Bronchial epithelial cell (primary cell): ENCODE data around the gene ZC3H12C. TPM values are rescaled to one million over a fixed set of nuclear protein-coding genes. Genes with fewer than 3 reads are reported as not detected.
A peak's percentile ranks its signal among the peaks of the same experiment; 100 is the strongest.

Experiments
- DNase-seq: peaks from one replicate; pipeline ENCODE4 v3.0.0-alpha.2; 2010; ENCODE audit warnings: low read depth
- FAIRE-seq: peaks from 2 replicates; lab custom pipeline; 2011; peaks lifted over from hg19 to GRCh38; lab: Jason Lieb, UNC
- H3K27me3 ChIP-seq: 2 replicates; pipeline ENCODE4 v1.5.1; 2011; ENCODE audit warnings: low read length; ENCODE audit not compliant: control insufficient read depth, insufficient read depth
- H3K36me3 ChIP-seq: 2 replicates; pipeline ENCODE4 v1.5.1; 2011; ENCODE audit warnings: low read length; ENCODE audit not compliant: control insufficient read depth, insufficient read depth
- H3K4me3 ChIP-seq: 2 replicates; pipeline ENCODE4 v1.5.1; 2011; ENCODE audit warnings: mild to moderate bottlenecking, low read depth, low read length, control low read depth
- CTCF ChIP-seq: IDR thresholded peaks from 2 replicates; pipeline ENCODE4 v1.5.1; 2011; ENCODE audit warnings: mild to moderate bottlenecking, moderate library complexity, low read length, control low read depth, inconsistent platforms; ENCODE audit not compliant: insufficient read depth, severe bottlenecking
- total RNA-seq: library from RNA; depleted of rRNA; stranded (reverse); fragments of >200 nt; gene quantifications from 2 replicates; pipeline ENCODE4 v1.2.1, GENCODE V29; 2014

ZC3H12C gene
- total RNA-seq, 1 donor from 2014 or later, result 5.3 TPM

DNA sequence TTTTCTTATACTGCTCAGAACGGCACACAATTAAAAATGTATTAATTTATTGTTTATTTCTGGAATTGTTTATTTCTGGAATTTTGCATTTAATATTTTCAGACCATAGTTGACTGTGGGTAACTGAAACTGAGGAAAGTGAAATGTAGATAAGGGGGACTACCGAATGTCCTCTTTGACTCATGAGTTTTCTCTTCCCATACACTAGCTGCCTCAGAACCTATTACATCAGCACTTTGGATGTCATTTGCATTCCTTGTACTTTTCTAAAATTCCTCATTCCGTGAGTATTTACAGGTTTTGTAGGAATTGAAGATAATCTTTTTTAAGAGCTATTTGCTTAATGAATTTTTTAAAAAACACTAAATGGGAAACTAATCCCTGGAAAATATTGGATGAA lies 29.8 kb downstream of the ZC3H12C start:
- H3K4me3 ChIP-seq, result no peak overlapping the region
- no peaks in the 10 kb centered on the region for H3K27me3 ChIP-seq
- TF ChIP-seq CTCF, result no peak
- DNase-seq (no peak), FAIRE-seq (no peak)
- H3K36me3 ChIP-seq, result no peaks in the 10 kb centered on the region

DNA sequence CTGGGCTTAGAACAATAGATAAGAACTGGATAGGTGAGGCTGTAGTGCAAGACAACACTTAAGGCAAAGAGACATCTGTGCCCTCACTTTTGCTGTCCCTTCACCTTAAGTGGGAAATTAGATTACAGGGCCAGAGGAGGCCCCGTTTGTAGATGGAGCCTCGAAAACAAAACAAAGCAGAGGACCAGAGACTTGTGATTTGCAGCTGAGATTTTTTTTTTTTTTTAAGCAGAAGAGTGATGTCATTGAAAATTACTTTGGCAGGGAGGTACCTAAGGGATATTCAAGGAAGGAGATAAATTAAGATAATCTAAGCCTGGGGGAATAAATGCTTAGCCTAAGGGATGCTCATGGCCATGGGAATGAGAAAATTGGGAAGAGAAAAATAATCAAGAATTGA lies 31.4 kb downstream of the ZC3H12C start:
- TF ChIP-seq CTCF, result no peak

DNA sequence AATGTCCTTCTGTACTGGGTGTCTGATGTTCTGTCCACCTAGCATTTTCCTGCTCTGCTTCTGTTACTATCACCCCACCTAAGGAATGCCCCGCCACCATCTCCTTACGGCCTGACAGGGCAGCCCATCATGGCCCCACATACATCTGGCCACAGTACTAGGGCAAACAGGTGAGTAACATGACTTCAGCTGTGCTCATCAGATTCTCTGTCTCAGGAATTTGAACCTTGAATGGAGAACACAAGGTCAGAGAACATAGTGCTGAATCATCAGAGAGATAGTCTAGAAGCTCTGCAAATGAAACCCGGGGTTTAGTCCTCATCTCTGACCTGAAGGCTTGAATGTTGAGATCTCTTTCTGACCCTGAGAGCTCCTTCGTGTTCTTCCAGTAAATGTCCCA lies 32.4 kb downstream of the ZC3H12C start:
- Histone ChIP-seq H3K36me3 (no peaks in the 10 kb centered on the region), H3K4me3 (no peak overlapping the region), H3K27me3 (no peaks in the 10 kb centered on the region)
- peak; percentile 32 for FAIRE-seq
- TF ChIP-seq CTCF, result no peak
- peak; percentile 33 for DNase-seq

More for the DNA sequence above, 31.4 kb downstream of the ZC3H12C start:
- H3K27me3 ChIP-seq, result no peaks in the 10 kb centered on the region
- DNase-seq (no peak), FAIRE-seq (no peak)
- H3K4me3 ChIP-seq, result no peak overlapping the region
- no peaks in the 10 kb centered on the region for H3K36me3 ChIP-seq

DNA sequence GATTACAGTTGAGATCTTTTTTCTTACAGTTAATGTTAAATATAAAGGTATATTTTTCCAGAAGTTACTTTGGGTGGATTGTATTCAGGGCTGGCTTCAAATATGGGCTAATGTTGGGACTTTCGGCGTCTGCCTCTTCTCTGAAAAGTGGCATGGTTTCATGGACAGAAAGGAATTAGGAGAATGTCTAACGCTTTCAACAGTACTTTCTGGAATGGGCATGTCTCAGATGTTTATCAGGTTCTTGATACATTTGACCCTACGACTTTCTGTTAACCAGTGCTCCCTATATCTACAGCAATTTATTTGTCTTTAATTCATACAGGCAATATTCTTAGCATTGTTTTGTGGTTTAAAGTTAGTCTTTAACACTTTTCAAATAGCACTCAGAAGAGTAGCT lies 33.7 kb downstream of the ZC3H12C start:
- no peak for TF ChIP-seq CTCF
- Histone ChIP-seq H3K27me3 (no peaks in the 10 kb centered on the region), H3K4me3 (no peak overlapping the region), H3K36me3 (no peaks in the 10 kb centered on the region)
- DNase-seq (no peak), FAIRE-seq (no peak)

- FAIRE-seq (no peak), DNase-seq (no peak)
Measured at GRCh38 chr11:110128161-110128560, 35.0 kb downstream of the ZC3H12C start.

More at GRCh38 chr11:110128161-110128560, 35.0 kb downstream of the ZC3H12C start:
- no peak overlapping the region for H3K4me3 ChIP-seq
- no peaks in the 10 kb centered on the region for H3K27me3 ChIP-seq
- H3K36me3 ChIP-seq, result no peaks in the 10 kb centered on the region
- no peak for TF ChIP-seq CTCF
